ENCODE measurements around the gene NLRC3. TPM values are rescaled to one million over a fixed set of nuclear protein-coding genes. Genes with fewer than 3 reads are reported as not detected.
"Not testable (repeated sequence)": the region's sequence is repeated elsewhere in the genome, so short reads cannot be mapped to it uniquely, and the experiment has no call there.

Gene NLRC3
- total RNA-seq, 1 donor from 2014 or later, result 22.2 TPM

- intact Hi-C loops (cut with micrococcal nuclease), result no loop called here
- H3K4me1 Mint-ChIP-seq, result peaks cover under 1% of the 10 kb centered on the region
- no peak for DNase-seq
- no peak for ATAC-seq (ENCODE audit: low read depth)
- TF ChIP-seq CTCF (IDR thresholded peaks at IDR 0.05), result no peak
- peaks cover 52% of the 10 kb centered on the region for H3K36me3 Mint-ChIP-seq (ENCODE audit: low read depth)
- CTCF ChIA-PET, result no interaction called here
- H3K4me3 Mint-ChIP-seq, result no peak overlapping the region
- POLR2A ChIA-PET, result no interaction called here
- H3K9me3 Mint-ChIP-seq, result no peaks in the 10 kb centered on the region
- no peaks in the 10 kb centered on the region for H3K27me3 Mint-ChIP-seq
- no peak overlapping the region for H3K27ac Mint-ChIP-seq
These were observed 68.5 kb downstream of the NLRC3 start for GRCh38 chr16:3508736-3509135.

- TF ChIP-seq CTCF (IDR thresholded peaks at IDR 0.05), result no peak
- peak overlapping the region; percentile 15 for H3K4me3 Mint-ChIP-seq
- DNase-seq, result no peak
- intact Hi-C loops (cut with micrococcal nuclease), result loop anchor here (5.0 kb wide), 1 partner anchor 321 kb away; no protein-coding TSS in a partner anchor
- peaks cover 25% of the 10 kb centered on the region for H3K36me3 Mint-ChIP-seq (ENCODE audit: low read depth)
- no peaks in the 10 kb centered on the region for H3K27me3 Mint-ChIP-seq
- no peak overlapping the region for H3K27ac Mint-ChIP-seq
- H3K4me1 Mint-ChIP-seq, result peaks cover 29% of the 10 kb centered on the region
- ChIA-PET POLR2A (no interaction called here), CTCF (no interaction called here)
- H3K9me3 Mint-ChIP-seq, result no peaks in the 10 kb centered on the region
- no peak for ATAC-seq (ENCODE audit: low read depth)
These were observed 73.7 kb downstream of the NLRC3 start for GRCh38 chr16:3503523-3503922.

- POLR2A ChIA-PET, result interaction anchor here (0.7 to 1.6 kb wide), 3 partner anchors 45 to 219 kb away, joined by 3 to 7 read pairs (median 6); partner anchors contain the start of genes ZNF174 and ZSCAN32
These were observed 75.3 kb downstream of the NLRC3 start for GRCh38 chr16:3501783-3502400.

GRCh38 chr16:3501412-3501761 is 75.8 kb downstream of the NLRC3 start:
- not testable (repeated sequence) for H3K27me3 Mint-ChIP-seq
- POLR2A ChIA-PET, result interaction anchor here (0.7 to 1.6 kb wide), 3 partner anchors 44 to 219 kb away, joined by 3 to 7 read pairs (median 6); partner anchors contain the start of genes ZNF174 and ZSCAN32

More at GRCh38 chr16:3501783-3502400, 75.3 kb downstream of the NLRC3 start:
- CTCF ChIA-PET, result interaction anchor here (0.7 kb wide), 1 partner anchor 101 kb away, joined by 3 read pairs; the partner anchor contains the start of genes ZNF174 and ZSCAN32
- Mint-ChIP-seq H3K27ac (no peak overlapping the region), H3K4me1 (peaks cover 29% of the 10 kb centered on the region), H3K36me3 (ENCODE audit: low read depth) (peaks cover 16% of the 10 kb centered on the region), H3K9me3 (no peaks in the 10 kb centered on the region), H3K4me3 (peak overlapping the region; percentile 86), H3K27me3 (no peaks in the 10 kb centered on the region)
- TF ChIP-seq CTCF (IDR thresholded peaks at IDR 0.05), result no peak
- DNase-seq (no peak), ATAC-seq (ENCODE audit: low read depth) (no peak)
- intact Hi-C loops (cut with micrococcal nuclease), result loop anchor here (2.0 to 5.0 kb wide), 2 partner anchors 320 to 401 kb away; no protein-coding TSS in a partner anchor

GRCh38 chr16:3498988-3499387 is 78.2 kb downstream of the NLRC3 start:
- DNase-seq (no peak), ATAC-seq (ENCODE audit: low read depth) (no peak)
- ChIA-PET POLR2A (interaction anchor here (1.3 kb wide), 1 partner anchor 42 kb away, joined by 4 read pairs; no protein-coding TSS in a partner anchor), CTCF (interaction anchor here (0.6 kb wide), 1 partner anchor 370 kb away, joined by 3 read pairs; no protein-coding TSS in a partner anchor)
- no peak overlapping the region for H3K4me3 Mint-ChIP-seq
- no peaks in the 10 kb centered on the region for H3K9me3 Mint-ChIP-seq
- H3K4me1 Mint-ChIP-seq, result peaks cover 29% of the 10 kb centered on the region
- TF ChIP-seq CTCF (IDR thresholded peaks at IDR 0.05), result no peak
- intact Hi-C loops (cut with micrococcal nuclease), result no loop called here
- H3K27me3 Mint-ChIP-seq, result no peaks in the 10 kb centered on the region
- H3K27ac Mint-ChIP-seq, result no peak overlapping the region
- H3K36me3 Mint-ChIP-seq (ENCODE audit: low read depth), result peaks cover 2% of the 10 kb centered on the region

More at GRCh38 chr16:3501412-3501761, 75.8 kb downstream of the NLRC3 start:
- not testable (repeated sequence) for ATAC-seq (ENCODE audit: low read depth); H3K9me3 Mint-ChIP-seq; DNase-seq
- intact Hi-C loops (cut with micrococcal nuclease), result loop anchor here (2.0 to 5.0 kb wide), 2 partner anchors 319 to 401 kb away; no protein-coding TSS in a partner anchor
- peak overlapping the region; percentile 86 for H3K4me3 Mint-ChIP-seq
- H3K27ac Mint-ChIP-seq, result peak overlapping the region; percentile 74
- peaks cover 29% of the 10 kb centered on the region for H3K4me1 Mint-ChIP-seq
- CTCF ChIA-PET, result interaction anchor here (0.7 to 1.2 kb wide), 2 partner anchors 11 to 100 kb away, joined by 3 read pairs; partner anchors contain the start of genes ZNF174 and ZSCAN32
- H3K36me3 Mint-ChIP-seq (ENCODE audit: low read depth), result peaks cover 16% of the 10 kb centered on the region
